ENCODE results near the gene CLEC1A. TPM values are rescaled to one million over a fixed set of nuclear protein-coding genes. Genes with fewer than 3 reads are reported as not detected.

The CLEC1A gene
- total and polyA plus RNA-seq, 2 experiments from 2014 or later = 3.6 to 6.4 TPM

DNA sequence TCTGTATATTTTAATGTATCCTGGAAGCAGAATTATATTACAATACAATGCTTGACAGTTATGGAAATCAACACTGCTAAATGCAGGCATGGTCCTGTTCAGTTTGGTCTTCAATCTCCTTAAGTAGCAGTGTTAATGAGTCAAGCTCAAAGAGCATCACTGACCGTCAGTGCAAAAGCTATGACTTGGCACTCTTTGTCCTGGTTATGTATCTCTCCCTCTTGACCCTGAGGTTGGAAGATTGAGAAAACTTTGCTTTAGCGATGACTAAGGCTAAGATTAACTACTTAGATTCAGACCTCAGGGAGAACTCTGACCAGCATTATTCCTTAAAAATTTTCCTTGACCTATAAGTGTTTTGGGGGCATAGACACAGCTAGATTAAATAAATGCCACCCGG is 20.3 kb upstream of the CLEC1A start:
- H4K20me1 ChIP-seq (ENCODE audit: insufficient read depth, poor library complexity, severe bottlenecking) = no peaks in the 10 kb centered on the region
- no peaks in the 10 kb centered on the region for H3K9me2 ChIP-seq (replicated peaks; ENCODE audit: insufficient read depth)
- no peaks in the 10 kb centered on the region for H3K4me1 ChIP-seq (ENCODE audit: insufficient read depth)
- DNase-seq (ENCODE audit: low spot score) = no peak
- H3K27ac ChIP-seq = no peak overlapping the region
- H3K4me3 ChIP-seq = no peak overlapping the region
- H3K27me3 ChIP-seq = no peaks in the 10 kb centered on the region
- no peaks in the 10 kb centered on the region for H3K79me2 ChIP-seq
- H3K36me3 ChIP-seq (replicated peaks; ENCODE audit: insufficient read depth, low read depth) = no peaks in the 10 kb centered on the region
- TF ChIP-seq, protein P1, sequence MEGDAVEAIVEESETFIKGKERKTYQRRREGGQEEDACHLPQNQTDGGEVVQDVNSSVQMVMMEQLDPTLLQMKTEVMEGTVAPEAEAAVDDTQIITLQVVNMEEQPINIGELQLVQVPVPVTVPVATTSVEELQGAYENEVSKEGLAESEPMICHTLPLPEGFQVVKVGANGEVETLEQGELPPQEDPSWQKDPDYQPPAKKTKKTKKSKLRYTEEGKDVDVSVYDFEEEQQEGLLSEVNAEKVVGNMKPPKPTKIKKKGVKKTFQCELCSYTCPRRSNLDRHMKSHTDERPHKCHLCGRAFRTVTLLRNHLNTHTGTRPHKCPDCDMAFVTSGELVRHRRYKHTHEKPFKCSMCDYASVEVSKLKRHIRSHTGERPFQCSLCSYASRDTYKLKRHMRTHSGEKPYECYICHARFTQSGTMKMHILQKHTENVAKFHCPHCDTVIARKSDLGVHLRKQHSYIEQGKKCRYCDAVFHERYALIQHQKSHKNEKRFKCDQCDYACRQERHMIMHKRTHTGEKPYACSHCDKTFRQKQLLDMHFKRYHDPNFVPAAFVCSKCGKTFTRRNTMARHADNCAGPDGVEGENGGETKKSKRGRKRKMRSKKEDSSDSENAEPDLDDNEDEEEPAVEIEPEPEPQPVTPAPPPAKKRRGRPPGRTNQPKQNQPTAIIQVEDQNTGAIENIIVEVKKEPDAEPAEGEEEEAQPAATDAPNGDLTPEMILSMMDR (IDR thresholded peaks at IDR 0.05; ENCODE audit: poor library complexity) = no peak
- no peak for TF ChIP-seq EZH2 (IDR thresholded peaks at IDR 0.05; ENCODE audit: borderline replicate concordance)
- TF ChIP-seq EZH2phosphoT487 (IDR thresholded peaks at IDR 0.05; ENCODE audit: low read depth, severe bottlenecking, unreplicated experiment) = no peak
- no peaks in the 10 kb centered on the region for H3K9me3 ChIP-seq (ENCODE audit: low read depth)
- no peak overlapping the region for H3K4me2 ChIP-seq
- no peak overlapping the region for H2AFZ ChIP-seq
- 74% methylated on average over 3 of the region's 3 CpGs for WGBS (ENCODE audit: low lambda C conversion rate, missing lambda C conversion rate)

DNA sequence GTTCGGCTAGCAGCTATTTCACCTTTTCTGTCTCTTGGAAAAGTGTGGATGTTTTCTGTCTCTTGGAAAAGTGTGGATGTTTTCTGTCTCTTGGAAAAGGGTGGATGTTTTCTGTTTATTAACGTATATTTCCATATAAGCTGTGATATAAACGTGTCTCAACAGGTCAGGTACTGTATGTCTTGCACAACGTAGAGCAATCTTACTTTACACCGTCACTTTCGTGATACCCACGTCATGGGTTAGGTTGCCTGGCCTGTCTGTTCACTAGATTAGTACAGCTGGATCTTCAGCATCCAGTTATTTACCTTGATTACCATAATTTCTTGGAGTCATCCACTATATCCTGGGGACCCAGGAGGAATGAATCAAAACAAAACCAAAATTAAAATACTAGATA is 17.1 kb upstream of the CLEC1A start:
- Histone ChIP-seq H3K4me2 (no peak overlapping the region), H3K9me2 (replicated peaks; ENCODE audit: insufficient read depth) (no peaks in the 10 kb centered on the region), H4K20me1 (ENCODE audit: insufficient read depth, poor library complexity, severe bottlenecking) (no peaks in the 10 kb centered on the region), H3K36me3 (replicated peaks; ENCODE audit: insufficient read depth, low read depth) (no peaks in the 10 kb centered on the region), H3K4me3 (no peak overlapping the region), H3K27ac (no peak overlapping the region), H2AFZ (no peak overlapping the region), H3K79me2 (no peaks in the 10 kb centered on the region), H3K27me3 (no peaks in the 10 kb centered on the region), H3K4me1 (ENCODE audit: insufficient read depth) (no peaks in the 10 kb centered on the region), H3K9me3 (ENCODE audit: low read depth) (no peaks in the 10 kb centered on the region)
- WGBS (ENCODE audit: low lambda C conversion rate, missing lambda C conversion rate) = 91% methylated on average over 7 of the region's 7 CpGs
- no peak for TF ChIP-seq EZH2 (IDR thresholded peaks at IDR 0.05; ENCODE audit: borderline replicate concordance)
- TF ChIP-seq, protein P1 (IDR thresholded peaks at IDR 0.05; ENCODE audit: poor library complexity) = no peak
- TF ChIP-seq EZH2phosphoT487 (IDR thresholded peaks at IDR 0.05; ENCODE audit: low read depth, severe bottlenecking, unreplicated experiment) = no peak
- DNase-seq (ENCODE audit: low spot score) = no peak

DNA sequence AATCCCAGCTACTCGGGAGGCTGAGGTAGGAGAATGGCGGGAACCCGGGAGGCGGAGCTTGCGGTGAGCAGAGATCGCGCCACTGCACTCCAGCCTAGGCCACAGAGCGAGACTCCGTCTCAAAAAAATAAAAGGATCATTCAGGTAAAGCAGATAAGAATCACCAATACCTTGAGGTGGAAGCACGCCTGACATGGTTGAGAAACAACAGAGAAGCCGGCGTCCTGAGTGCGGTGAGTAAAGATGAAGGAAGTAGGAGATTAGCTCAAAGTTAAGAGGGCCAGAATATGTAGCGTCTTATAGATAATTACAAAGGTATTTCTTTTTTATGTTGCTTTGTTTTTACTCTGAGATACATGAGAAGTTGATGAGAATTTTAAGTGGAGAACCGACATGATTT is 16.5 kb upstream of the CLEC1A start:
- H3K36me3 ChIP-seq (replicated peaks; ENCODE audit: insufficient read depth, low read depth) = no peaks in the 10 kb centered on the region
- no peak overlapping the region for H3K4me2 ChIP-seq
- H3K79me2 ChIP-seq = no peaks in the 10 kb centered on the region
- DNase-seq (ENCODE audit: low spot score) = no peak
- H4K20me1 ChIP-seq (ENCODE audit: insufficient read depth, poor library complexity, severe bottlenecking) = no peaks in the 10 kb centered on the region
- H3K9me3 ChIP-seq (ENCODE audit: low read depth) = no peaks in the 10 kb centered on the region
- 83% methylated on average over 15 of the region's 15 CpGs for WGBS (ENCODE audit: low lambda C conversion rate, missing lambda C conversion rate)
- H2AFZ ChIP-seq = no peak overlapping the region
- H3K4me3 ChIP-seq = no peak overlapping the region
- no peak overlapping the region for H3K27ac ChIP-seq
- no peaks in the 10 kb centered on the region for H3K9me2 ChIP-seq (replicated peaks; ENCODE audit: insufficient read depth)
- H3K27me3 ChIP-seq = no peaks in the 10 kb centered on the region
- H3K4me1 ChIP-seq (ENCODE audit: insufficient read depth) = no peaks in the 10 kb centered on the region
- TF ChIP-seq, protein P1 (IDR thresholded peaks at IDR 0.05; ENCODE audit: poor library complexity) = no peak
- TF ChIP-seq EZH2 (IDR thresholded peaks at IDR 0.05; ENCODE audit: borderline replicate concordance) (no peak), EZH2phosphoT487 (IDR thresholded peaks at IDR 0.05; ENCODE audit: low read depth, severe bottlenecking, unreplicated experiment) (no peak)

DNA sequence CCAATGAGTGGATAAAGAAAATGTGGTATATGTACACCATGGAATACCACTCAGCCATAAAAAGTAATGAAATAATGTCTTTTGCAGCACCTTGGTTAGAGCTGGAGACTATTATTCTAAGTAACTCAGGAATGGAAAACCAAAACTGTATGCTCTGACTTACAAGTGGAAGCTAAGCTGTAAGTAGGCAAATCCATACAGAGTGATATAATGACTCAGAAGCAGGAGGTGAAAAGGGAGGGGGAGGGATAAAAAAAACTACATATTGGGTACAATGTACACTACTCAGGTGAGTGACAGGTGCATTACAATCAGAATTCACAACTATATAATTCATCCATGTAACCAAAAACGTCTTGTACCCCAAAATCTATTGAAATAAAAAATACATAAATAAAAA is 15.1 kb upstream of the CLEC1A start:
- H4K20me1 ChIP-seq (ENCODE audit: insufficient read depth, poor library complexity, severe bottlenecking) = no peaks in the 10 kb centered on the region
- no peak overlapping the region for H3K27ac ChIP-seq
- WGBS (ENCODE audit: low lambda C conversion rate, missing lambda C conversion rate) = 61% methylated on average over 1 of the region's 1 CpG

More for the DNA sequence above, 15.1 kb upstream of the CLEC1A start:
- H3K4me2 ChIP-seq = no peak overlapping the region
- H3K36me3 ChIP-seq (replicated peaks; ENCODE audit: insufficient read depth, low read depth) = no peaks in the 10 kb centered on the region
- H3K9me3 ChIP-seq (ENCODE audit: low read depth) = no peaks in the 10 kb centered on the region
- H3K27me3 ChIP-seq = no peaks in the 10 kb centered on the region
- no peaks in the 10 kb centered on the region for H3K4me1 ChIP-seq (ENCODE audit: insufficient read depth)
- H2AFZ ChIP-seq = no peak overlapping the region
- H3K9me2 ChIP-seq (replicated peaks; ENCODE audit: insufficient read depth) = no peaks in the 10 kb centered on the region
- no peak for DNase-seq (ENCODE audit: low spot score)
- H3K4me3 ChIP-seq = no peak overlapping the region
- no peak for TF ChIP-seq EZH2phosphoT487 (IDR thresholded peaks at IDR 0.05; ENCODE audit: low read depth, severe bottlenecking, unreplicated experiment)
- TF ChIP-seq, protein P1 (IDR thresholded peaks at IDR 0.05; ENCODE audit: poor library complexity) = no peak
- no peak for TF ChIP-seq EZH2 (IDR thresholded peaks at IDR 0.05; ENCODE audit: borderline replicate concordance)
- H3K79me2 ChIP-seq = no peaks in the 10 kb centered on the region
